H9 (cell line): ENCODE data around the gene DNAJC1. TPM values are rescaled to one million over a fixed set of nuclear protein-coding genes. Genes with fewer than 3 reads are reported as not detected.

Experiments used
- DNase-seq: peaks from one replicate; pipeline ENCODE4 v3.0.0-alpha.2; 2017
- H2AFZ ChIP-seq: one replicate; pipeline ENCODE4 v1.6.1; 2013; ENCODE audit warnings: mild to moderate bottlenecking, low read length, control low read depth, moderate library complexity
- H2AK5ac ChIP-seq: 2 replicates; pipeline ENCODE4 v1.6.1; 2013; ENCODE audit warnings: low read length, control low read depth, mixed read lengths; ENCODE audit not compliant: insufficient read length
- H2BK120ac ChIP-seq: one replicate; pipeline ENCODE4 v1.6.1; 2013; ENCODE audit warnings: low read depth, mild to moderate bottlenecking, low read length, control low read depth, inconsistent platforms; ENCODE audit not compliant: poor library complexity, severe bottlenecking
- H2BK12ac ChIP-seq: 2 replicates; pipeline ENCODE4 v1.6.1; 2013; ENCODE audit warnings: low read length, control low read depth, mixed read lengths, low read depth; ENCODE audit not compliant: insufficient read length
- H2BK15ac ChIP-seq: 2 replicates; pipeline ENCODE4 v1.6.1; 2013; ENCODE audit warnings: low read depth, low read length, control low read depth
- H2BK20ac ChIP-seq: one replicate; pipeline ENCODE4 v1.6.1; 2013; ENCODE audit warnings: low read depth, mild to moderate bottlenecking, low read length, control low read depth, inconsistent platforms; ENCODE audit not compliant: poor library complexity, severe bottlenecking
- H2BK5ac ChIP-seq: 2 replicates; pipeline ENCODE4 v1.6.1; 2013; ENCODE audit warnings: low read length, control low read depth, mixed read lengths; ENCODE audit not compliant: insufficient read length
- H3K14ac ChIP-seq: 2 replicates; pipeline ENCODE4 v1.6.1; 2013; ENCODE audit warnings: low read length, control low read depth; ENCODE audit not compliant: insufficient read depth
- H3K18ac ChIP-seq: 2 replicates; pipeline ENCODE4 v1.6.1; 2013; ENCODE audit warnings: low read depth, mild to moderate bottlenecking, mixed read lengths, low read length, control low read depth; ENCODE audit not compliant: insufficient read length
- H3K23ac ChIP-seq: 2 replicates; pipeline ENCODE4 v1.6.1; 2013; ENCODE audit warnings: low read length, control low read depth, mixed read lengths, low read depth; ENCODE audit not compliant: insufficient read length
- H3K23me2 ChIP-seq: 2 replicates; pipeline ENCODE4 v1.6.1; 2013; ENCODE audit warnings: low read depth, mild to moderate bottlenecking, mixed read lengths, low read length, control low read depth; ENCODE audit not compliant: insufficient read length, poor library complexity, severe bottlenecking
- H3K27ac ChIP-seq: 2 replicates; pipeline ENCODE4 v1.5.1; 2013; ENCODE audit warnings: low read length, control low read depth, mixed read lengths, low read depth; ENCODE audit not compliant: insufficient read length
- H3K27me3 ChIP-seq: 2 replicates; pipeline ENCODE4 v1.6.1; 2013; ENCODE audit warnings: low read length, control low read depth, inconsistent platforms; ENCODE audit not compliant: insufficient read depth
- H3K4ac ChIP-seq: 2 replicates; pipeline ENCODE4 v1.6.1; 2013; ENCODE audit warnings: low read depth, mild to moderate bottlenecking, control low read depth, inconsistent platforms, low read length, moderate library complexity
- H3K4me1 ChIP-seq: 2 replicates; pipeline ENCODE4 v1.6.1; 2013; ENCODE audit warnings: low read length, control low read depth, inconsistent platforms; ENCODE audit not compliant: insufficient read depth
- H3K4me2 ChIP-seq: 2 replicates; pipeline ENCODE4 v1.6.1; 2013; ENCODE audit warnings: low read length, control low read depth, mixed read lengths; ENCODE audit not compliant: insufficient read length, insufficient read depth
- H3K56ac ChIP-seq: 2 replicates; pipeline ENCODE4 v1.6.1; 2013; ENCODE audit warnings: low read depth, mild to moderate bottlenecking, mixed read lengths, low read length, control low read depth; ENCODE audit not compliant: insufficient read length
- H3K79me1 ChIP-seq: 2 replicates; pipeline ENCODE4 v1.6.1; 2013; ENCODE audit warnings: low read depth, mild to moderate bottlenecking, moderate library complexity, low read length, control low read depth, inconsistent platforms; ENCODE audit not compliant: insufficient read depth, poor library complexity, severe bottlenecking
- H3K79me2 ChIP-seq: 2 replicates; pipeline ENCODE4 v1.6.1; 2013; ENCODE audit warnings: low read length, control low read depth, inconsistent platforms; ENCODE audit not compliant: insufficient read depth
- H3K9ac ChIP-seq: 2 replicates; pipeline ENCODE4 v1.6.1; 2013; ENCODE audit warnings: low read length, control low read depth, mixed read lengths; ENCODE audit not compliant: insufficient read length; ENCODE audit errors: extremely low read depth
- H3K9me3 ChIP-seq: one replicate; pipeline ENCODE4 v1.6.1; 2013; ENCODE audit warnings: low read depth, low read length, inconsistent platforms; ENCODE audit not compliant: control insufficient read depth
- H3T11ph ChIP-seq: one replicate; pipeline ENCODE4 v1.6.1; 2013; ENCODE audit warnings: mild to moderate bottlenecking, low read length, control low read depth, inconsistent platforms
- H4K20me1 ChIP-seq: one replicate; pipeline ENCODE4 v1.6.1; 2013; ENCODE audit not compliant: control insufficient read depth, insufficient read length, insufficient read depth
- H4K5ac ChIP-seq: 2 replicates; pipeline ENCODE4 v1.6.1; 2013; ENCODE audit warnings: low read depth, mild to moderate bottlenecking, mixed read lengths, low read length, control low read depth; ENCODE audit not compliant: insufficient read length
- H4K8ac ChIP-seq: replicated peaks from 2 replicates; pipeline ENCODE4 v1.6.1; 2013; ENCODE audit warnings: low read length, control low read depth, mixed read lengths, low read depth; ENCODE audit not compliant: insufficient read length
- H4K91ac ChIP-seq: 2 replicates; pipeline ENCODE4 v1.6.1; 2013; ENCODE audit warnings: low read depth, mild to moderate bottlenecking, moderate library complexity, mixed read lengths, low read length, control low read depth; ENCODE audit not compliant: insufficient read length
- H3K27ac Mint-ChIP-seq, 3 experiments: 2 replicates in 2 of 3; 3 replicates in 1 of 3; pipeline ENCODE4 v1.8.0; 2020 to 2021; ENCODE audit warnings: mixed read lengths in 3 of 3, mild to moderate bottlenecking in 1 of 3, moderate library complexity in 1 of 3
- H3K27me3 Mint-ChIP-seq: 2 replicates; pipeline ENCODE4 v1.8.0; 2021; ENCODE audit warnings: low read depth, mild to moderate bottlenecking, moderate library complexity, mixed read lengths
- H3K36me3 Mint-ChIP-seq, 3 experiments: 2 replicates in 2 of 3; 3 replicates in 1 of 3; pipeline ENCODE4 v1.8.0; 2020 to 2021; ENCODE audit warnings: low read depth in 3 of 3, mixed read lengths in 3 of 3; ENCODE audit not compliant: insufficient read depth in 1 of 3
- H3K4me1 Mint-ChIP-seq, 2 experiments: 2 replicates each; pipeline ENCODE4 v1.8.0; 2020; ENCODE audit warnings: mixed read lengths in 2 of 2
- H3K4me3 Mint-ChIP-seq, 2 experiments: 2 replicates in 1 of 2; 3 replicates in 1 of 2; pipeline ENCODE4 v1.8.0; 2020 to 2021; ENCODE audit warnings: mild to moderate bottlenecking in 2 of 2, mixed read lengths in 2 of 2, moderate library complexity in 1 of 2
- H3K9me3 Mint-ChIP-seq, 2 experiments: 2 replicates in 1 of 2; 3 replicates in 1 of 2; pipeline ENCODE4 v1.8.0; 2020; ENCODE audit warnings: mild to moderate bottlenecking in 2 of 2, mixed read lengths in 2 of 2, moderate library complexity in 1 of 2
- CTCF ChIP-seq: fragments of 200-600 bp; sonication (generic); conservative IDR thresholded peaks from 3 replicates; pipeline ENCODE4 v1.8.0; 2021; ENCODE audit warnings: antibody characterized with exemption, mild to moderate bottlenecking
- whole genome bisulfite sequencing: extraction: QIAGEN DNeasy Blood & Tissue Kit; methylation state at CpG from one replicate; pipeline ENCODE4 v1.1.7; 2013; ENCODE audit warnings: missing lambda C conversion rate, low lambda C conversion rate, mixed read lengths; ENCODE audit not compliant: insufficient read length; ENCODE audit errors: extremely low coverage; 5-methylcytosine and 5-hydroxymethylcytosine counted together
- total RNA-seq: library from RNA; stranded (reverse); gene quantifications from 2 replicates; pipeline ENCODE4 v1.2.1, GENCODE V29; 2021

DNAJC1 gene
- total RNA-seq, 1 experiment from 2014 or later = 11.2 TPM

DNA sequence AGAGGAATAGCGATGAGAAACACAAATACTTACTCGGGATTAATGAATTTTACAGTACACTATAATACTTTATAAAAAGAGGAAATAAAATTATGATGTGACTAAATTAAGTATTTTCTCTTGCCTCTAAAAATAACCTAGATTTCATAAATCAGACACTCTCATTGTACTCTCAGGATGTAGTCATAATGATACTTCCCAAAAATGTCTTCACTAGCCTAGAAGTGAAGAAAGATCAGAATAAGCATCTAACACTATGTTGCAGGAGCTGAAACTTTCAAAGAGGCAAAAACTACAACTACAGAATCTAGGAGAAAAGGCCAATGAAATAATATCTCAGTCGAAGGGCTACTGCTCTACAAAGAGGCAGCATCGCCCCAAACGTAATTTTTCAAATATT lies 49.4 kb downstream of the DNAJC1 start:
- Histone ChIP-seq H4K91ac (no peak overlapping the region), H2BK15ac (no peak overlapping the region), H3K4me1 (no peaks in the 10 kb centered on the region; the same call in 1 of the 2 replicates), H3K4ac (no peak overlapping the region), H4K20me1 (no peaks in the 10 kb centered on the region), H3K27ac (no peak overlapping the region), H3K79me2 (no peaks in the 10 kb centered on the region), H3K56ac (no peak overlapping the region), H3K27me3 (no peaks in the 10 kb centered on the region), H3K79me1 (no peaks in the 10 kb centered on the region), H3K18ac (no peak overlapping the region), H3K14ac (no peak overlapping the region), H2BK20ac (no peak overlapping the region), H2BK12ac (no peak overlapping the region), H3K23ac (no peak overlapping the region), H2BK120ac (no peak overlapping the region), H3T11ph (no peak overlapping the region), H2AFZ (no peak overlapping the region), H3K9ac (no peak overlapping the region), H3K9me3 (no peaks in the 10 kb centered on the region), H2AK5ac (no peak overlapping the region), H3K4me2 (no peak overlapping the region), H2BK5ac (no peak overlapping the region), H4K8ac (no peak overlapping the region), H3K23me2 (no peaks in the 10 kb centered on the region), H4K5ac (no peak overlapping the region)
- H3K4me1 Mint-ChIP-seq = peaks cover 5 to 6% of the 10 kb centered on the region in 2 experiments
- no peak for DNase-seq
- H3K27me3 Mint-ChIP-seq = no peaks in the 10 kb centered on the region
- no peak overlapping the region for H3K4me3 Mint-ChIP-seq
- no peak for TF ChIP-seq CTCF
- no peaks in the 10 kb centered on the region for H3K9me3 Mint-ChIP-seq
- no peak overlapping the region for H3K27ac Mint-ChIP-seq
- no CpG with 5 or more reads among the region's 5 CpGs for WGBS
- no peaks in the 10 kb centered on the region for H3K36me3 Mint-ChIP-seq
